Suprapubic skin (tissue), 4 donors: ENCODE results near the gene PUS10.

Experiments
- CTCF ChIP-seq, 2 donors: fragments of 200-600 bp in 1 of 2; fragments of 450-650 bp in 1 of 2; sonication (generic) in 1 of 2; IDR thresholded peaks; one replicate each; pipeline ENCODE4 v1.5.1; 2016 to 2019; ENCODE audit warnings: antibody characterized with exemption in 2 of 2, mild to moderate bottlenecking in 1 of 2, moderate library complexity in 1 of 2
- EP300 ChIP-seq: sonication (generic); formaldehyde crosslinking; IDR thresholded peaks from one replicate; pipeline ENCODE4 v1.6.1; 2017; ENCODE audit warnings: antibody characterized with exemption
- POLR2A ChIP-seq, 2 donors: fragments of 450-650 bp; IDR thresholded peaks; one replicate each; pipeline ENCODE4 v1.6.1; 2017; ENCODE audit warnings: antibody characterized with exemption in 2 of 2, mild to moderate bottlenecking in 2 of 2, moderate library complexity in 2 of 2
- POLR2AphosphoS5 ChIP-seq, 3 donors: sonication (generic); formaldehyde crosslinking; IDR thresholded peaks; one replicate each; pipeline ENCODE4 v1.6.1; 2017; ENCODE audit warnings: antibody characterized with exemption in 3 of 3

- TF ChIP-seq CTCF (IDR thresholded peaks at IDR 0.05), result no peak
- no peak for TF ChIP-seq POLR2AphosphoS5 (IDR thresholded peaks at IDR 0.05)
- TF ChIP-seq POLR2A (IDR thresholded peaks at IDR 0.05), result no peak
- TF ChIP-seq EP300, result no peak
Observed at GRCh38 chr2:60980071-60980815, 37.8 kb downstream of the PUS10 start.
